ENCODE data around the gene ADAMTS12. TPM values are rescaled to one million over a fixed set of nuclear protein-coding genes. Genes with fewer than 3 reads are reported as not detected.
A peak's percentile ranks its signal among the peaks of the same experiment; 100 is the strongest.

The ADAMTS12 gene
- total and polyA plus RNA-seq, 2 donors (not counting 1 experiment from before 2014, with no cell fraction given): 10.7 to 44.8 TPM

- TF ChIP-seq EZH2 (IDR thresholded peaks at IDR 0.05; ENCODE audit: low read length, missing control alignments) (no peak), CTCF (conservative IDR thresholded peaks at IDR 0.05 in 1 of 2, IDR thresholded peaks at IDR 0.05 in 1 of 2; ENCODE audit: low read depth in 1 of 2, low read length in 2 of 2) (no peak)
- H3K4me3 ChIP-seq (replicated peaks in 1 of 4; ENCODE audit: control extremely low read depth in 1 of 4, insufficient read depth in 1 of 4, low read depth in 3 of 4, low read length in 4 of 4): no peak overlapping the region
- H2AFZ ChIP-seq (ENCODE audit: low read length): no peak overlapping the region
- H4K20me1 ChIP-seq (ENCODE audit: control insufficient read depth, extremely low read depth, insufficient read depth, low read length): no peaks in the 10 kb centered on the region
- no peak overlapping the region for H3K4me2 ChIP-seq (ENCODE audit: extremely low read depth, insufficient read depth, low read length)
- no peak overlapping the region for H3K9ac ChIP-seq (ENCODE audit: insufficient read depth, low read length)
- peaks cover 15% of the 10 kb centered on the region for H3K4me1 ChIP-seq (ENCODE audit: control insufficient read depth, extremely low read depth, insufficient read depth, low read length)
- H3K27ac ChIP-seq (ENCODE audit: insufficient read depth, low read length): no peak overlapping the region
- no peaks in the 10 kb centered on the region for H3K9me3 ChIP-seq (ENCODE audit: control insufficient read depth, insufficient read depth, low read depth, low read length)
- H3K79me2 ChIP-seq (ENCODE audit: control insufficient read depth, insufficient read depth, low read length): peaks cover 19% of the 10 kb centered on the region
- no peak for DNase-seq (ENCODE audit: low read depth in 2 of 2)
- H3K36me3 ChIP-seq (ENCODE audit: control insufficient read depth, insufficient read depth, low read length): no peaks in the 10 kb centered on the region
- no peaks in the 10 kb centered on the region for H3K27me3 ChIP-seq (ENCODE audit: control insufficient read depth, insufficient read depth, low read length)
Measured at GRCh38 chr5:33857037-33857436, 34.8 kb downstream of the ADAMTS12 start.

- H3K4me1 ChIP-seq (ENCODE audit: control insufficient read depth, extremely low read depth, insufficient read depth, low read length): peaks cover 20% of the 10 kb centered on the region
- no peak for TF ChIP-seq CTCF (conservative IDR thresholded peaks at IDR 0.05 in 1 of 2, IDR thresholded peaks at IDR 0.05 in 1 of 2; ENCODE audit: low read depth in 1 of 2, low read length in 2 of 2)
- TF ChIP-seq EZH2 (IDR thresholded peaks at IDR 0.05; ENCODE audit: low read length, missing control alignments): no peak
- no peaks in the 10 kb centered on the region for H3K36me3 ChIP-seq (ENCODE audit: control insufficient read depth, insufficient read depth, low read length)
- no peaks in the 10 kb centered on the region for H3K9me3 ChIP-seq (ENCODE audit: control insufficient read depth, insufficient read depth, low read depth, low read length)
- peak overlapping the region; percentile 47 for H3K27ac ChIP-seq (ENCODE audit: insufficient read depth, low read length)
- H2AFZ ChIP-seq (ENCODE audit: low read length): no peak overlapping the region
- H3K27me3 ChIP-seq (ENCODE audit: control insufficient read depth, insufficient read depth, low read length): no peaks in the 10 kb centered on the region
- H3K79me2 ChIP-seq (ENCODE audit: control insufficient read depth, insufficient read depth, low read length): peaks cover 23% of the 10 kb centered on the region
- no peak overlapping the region for H3K4me3 ChIP-seq (replicated peaks in 1 of 4; ENCODE audit: control extremely low read depth in 1 of 4, insufficient read depth in 1 of 4, low read depth in 3 of 4, low read length in 4 of 4)
- no peaks in the 10 kb centered on the region for H4K20me1 ChIP-seq (ENCODE audit: control insufficient read depth, extremely low read depth, insufficient read depth, low read length)
- DNase-seq (ENCODE audit: low read depth in 2 of 2): peak in 1 of 2 donors; percentile 22
- no peak overlapping the region for H3K4me2 ChIP-seq (ENCODE audit: extremely low read depth, insufficient read depth, low read length)
- H3K9ac ChIP-seq (ENCODE audit: insufficient read depth, low read length): no peak overlapping the region
Measured at GRCh38 chr5:33855396-33855795, 36.4 kb downstream of the ADAMTS12 start.

GRCh38 chr5:33854733-33855151 lies 37.0 kb downstream of the ADAMTS12 start:
- H3K36me3 ChIP-seq (ENCODE audit: control insufficient read depth, insufficient read depth, low read length): no peaks in the 10 kb centered on the region
- peaks cover 26% of the 10 kb centered on the region for H3K4me1 ChIP-seq (ENCODE audit: control insufficient read depth, extremely low read depth, insufficient read depth, low read length)
- H4K20me1 ChIP-seq (ENCODE audit: control insufficient read depth, extremely low read depth, insufficient read depth, low read length): no peaks in the 10 kb centered on the region
- peak overlapping the region; percentile 47 for H3K27ac ChIP-seq (ENCODE audit: insufficient read depth, low read length)
- peak; percentile 71 to 92 for DNase-seq (ENCODE audit: low read depth in 2 of 2)
- TF ChIP-seq EZH2 (IDR thresholded peaks at IDR 0.05; ENCODE audit: low read length, missing control alignments): no peak
- TF ChIP-seq CTCF (conservative IDR thresholded peaks at IDR 0.05 in 1 of 2, IDR thresholded peaks at IDR 0.05 in 1 of 2; ENCODE audit: low read depth in 1 of 2, low read length in 2 of 2): no peak
- H2AFZ ChIP-seq (ENCODE audit: low read length): no peak overlapping the region
- peak overlapping the region; percentile 65 for H3K4me2 ChIP-seq (ENCODE audit: extremely low read depth, insufficient read depth, low read length)
- no peak overlapping the region for H3K9ac ChIP-seq (ENCODE audit: insufficient read depth, low read length)
- peak overlapping the region in 1 of 4 experiments; percentile 1 for H3K4me3 ChIP-seq (replicated peaks in 1 of 4; ENCODE audit: control extremely low read depth in 1 of 4, insufficient read depth in 1 of 4, low read depth in 3 of 4, low read length in 4 of 4)
- H3K79me2 ChIP-seq (ENCODE audit: control insufficient read depth, insufficient read depth, low read length): peaks cover 23% of the 10 kb centered on the region
- H3K27me3 ChIP-seq (ENCODE audit: control insufficient read depth, insufficient read depth, low read length): no peaks in the 10 kb centered on the region
- no peaks in the 10 kb centered on the region for H3K9me3 ChIP-seq (ENCODE audit: control insufficient read depth, insufficient read depth, low read depth, low read length)
